Fibroblast of the aortic adventitia (primary cell): ENCODE measurements around the gene TOM1L2. TPM values are rescaled to one million over a fixed set of nuclear protein-coding genes. Genes with fewer than 3 reads are reported as not detected.

Source experiments
- DNase-seq: peaks from one replicate; pipeline ENCODE4 v3.0.0-alpha.2; 2010; ENCODE audit warnings: low read depth
- H3K4me3 ChIP-seq: 2 replicates; pipeline ENCODE4 v1.5.1; 2011; ENCODE audit warnings: low read depth, mild to moderate bottlenecking, control low read depth, low read length, moderate library complexity
- total RNA-seq: library from RNA; depleted of rRNA; stranded (reverse); fragments of >200 nt; gene quantifications from 2 replicates; pipeline ENCODE4 v1.2.3, GENCODE V29; 2012; ENCODE audit warnings: low replicate concordance
- TF ChIP-seq, protein P1 (sequence below): IDR thresholded peaks from 2 replicates; pipeline ENCODE4 v1.5.1; 2011; ENCODE audit warnings: mild to moderate bottlenecking, low read length, control low read depth, inconsistent platforms; ENCODE audit not compliant: insufficient read depth

TOM1L2 gene
- total RNA-seq, 1 donor, result 40.3 TPM

DNA sequence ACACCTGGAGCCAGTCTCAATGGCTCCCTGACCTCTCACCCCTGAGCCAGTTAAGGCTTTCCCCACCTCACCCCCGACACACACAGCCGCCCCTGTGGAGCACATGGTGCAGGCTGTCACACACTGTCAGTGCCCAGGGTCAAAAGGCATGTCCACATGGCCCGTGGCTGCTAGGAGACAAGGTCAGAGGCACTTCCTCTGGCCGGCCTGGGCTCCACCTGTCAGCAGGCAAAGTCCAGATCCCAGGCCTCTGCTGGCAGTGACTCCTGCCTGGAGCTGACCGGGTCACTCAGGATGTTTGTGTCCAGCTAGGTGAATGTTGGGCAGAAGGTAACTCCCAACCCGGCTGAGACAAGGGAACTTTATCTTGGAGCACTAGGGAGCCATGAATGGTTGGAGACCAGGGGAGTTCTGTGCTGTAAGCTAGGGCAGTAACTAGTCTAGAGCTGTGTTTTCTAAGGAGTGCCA is 141.4 kb downstream of the TOM1L2 start:
- TF ChIP-seq, protein P1, sequence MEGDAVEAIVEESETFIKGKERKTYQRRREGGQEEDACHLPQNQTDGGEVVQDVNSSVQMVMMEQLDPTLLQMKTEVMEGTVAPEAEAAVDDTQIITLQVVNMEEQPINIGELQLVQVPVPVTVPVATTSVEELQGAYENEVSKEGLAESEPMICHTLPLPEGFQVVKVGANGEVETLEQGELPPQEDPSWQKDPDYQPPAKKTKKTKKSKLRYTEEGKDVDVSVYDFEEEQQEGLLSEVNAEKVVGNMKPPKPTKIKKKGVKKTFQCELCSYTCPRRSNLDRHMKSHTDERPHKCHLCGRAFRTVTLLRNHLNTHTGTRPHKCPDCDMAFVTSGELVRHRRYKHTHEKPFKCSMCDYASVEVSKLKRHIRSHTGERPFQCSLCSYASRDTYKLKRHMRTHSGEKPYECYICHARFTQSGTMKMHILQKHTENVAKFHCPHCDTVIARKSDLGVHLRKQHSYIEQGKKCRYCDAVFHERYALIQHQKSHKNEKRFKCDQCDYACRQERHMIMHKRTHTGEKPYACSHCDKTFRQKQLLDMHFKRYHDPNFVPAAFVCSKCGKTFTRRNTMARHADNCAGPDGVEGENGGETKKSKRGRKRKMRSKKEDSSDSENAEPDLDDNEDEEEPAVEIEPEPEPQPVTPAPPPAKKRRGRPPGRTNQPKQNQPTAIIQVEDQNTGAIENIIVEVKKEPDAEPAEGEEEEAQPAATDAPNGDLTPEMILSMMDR, result no peak
- H3K4me3 ChIP-seq, result no peak overlapping the region
- no peak for DNase-seq

DNA sequence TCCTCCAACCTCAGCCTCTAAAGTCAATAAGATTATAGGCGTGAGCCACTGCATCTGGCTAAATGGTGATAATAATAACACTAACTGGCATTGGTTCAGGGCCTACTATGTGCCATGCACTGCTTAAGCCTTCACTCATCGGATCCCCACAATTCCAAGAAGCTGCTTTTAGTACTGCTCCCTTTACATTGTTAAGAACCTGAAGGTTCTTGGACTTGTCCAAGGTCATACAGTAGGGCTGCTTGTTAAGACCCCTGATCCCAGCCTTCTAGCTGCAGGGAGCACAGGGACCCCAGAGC is 142.0 kb downstream of the TOM1L2 start:
- TF ChIP-seq, protein P1, result no peak
- H3K4me3 ChIP-seq, result no peak overlapping the region
- DNase-seq, result no peak

- DNase-seq, result no peak
- no peak overlapping the region for H3K4me3 ChIP-seq
- TF ChIP-seq, protein P1, result no peak
These were observed 144.2 kb downstream of the TOM1L2 start for GRCh38 chr17:17827826-17828621.

DNA sequence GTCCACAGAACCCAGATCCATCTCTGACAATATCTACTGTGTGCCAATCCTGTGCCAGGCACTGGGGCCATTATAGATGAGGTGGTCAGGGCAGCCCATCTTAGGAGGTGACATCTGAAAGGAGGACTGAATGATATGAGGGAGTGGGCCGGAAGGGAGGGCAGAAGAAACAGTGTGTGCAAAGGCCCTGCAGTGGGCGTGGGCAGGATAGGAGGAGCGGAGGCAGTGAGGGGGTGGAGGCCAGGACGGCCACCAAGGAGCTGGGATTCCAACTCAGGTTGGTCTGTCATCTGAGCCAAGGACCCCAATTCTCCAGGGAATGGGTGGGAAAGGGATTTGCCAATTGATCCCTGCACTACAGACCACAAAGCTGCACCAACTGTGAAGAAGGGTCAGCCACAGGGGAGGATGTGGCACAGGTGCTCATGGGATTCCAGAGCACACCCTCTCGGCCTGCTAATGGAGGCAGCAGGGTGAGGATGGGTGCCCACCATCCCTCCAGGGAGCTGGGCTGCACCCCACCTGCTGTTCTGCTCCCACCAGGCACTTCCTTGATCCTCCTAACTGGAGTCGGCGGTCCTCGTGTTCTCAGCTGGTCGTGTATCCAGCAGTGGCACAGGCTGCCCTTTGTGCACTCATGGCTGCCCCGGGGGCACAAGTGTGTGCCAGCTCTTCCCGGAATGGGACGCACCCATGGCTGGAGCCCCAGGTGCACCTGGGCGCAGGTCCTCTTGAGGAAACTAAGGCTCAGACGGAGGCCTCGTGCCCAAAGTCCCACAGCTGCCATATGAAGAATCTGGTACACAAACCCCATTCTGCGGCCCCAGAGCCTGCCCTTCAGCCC is 145.0 kb downstream of the TOM1L2 start:
- no peak for DNase-seq
- TF ChIP-seq, protein P1, result no peak
- no peak overlapping the region for H3K4me3 ChIP-seq

- DNase-seq, result no peak
- no peak overlapping the region for H3K4me3 ChIP-seq
- TF ChIP-seq, protein P1, result no peak
These were observed 145.9 kb downstream of the TOM1L2 start for GRCh38 chr17:17826342-17826713.

GRCh38 chr17:17824783-17825614 is 147.2 kb downstream of the TOM1L2 start:
- TF ChIP-seq, protein P1, result no peak
- no peak for DNase-seq
- no peak overlapping the region for H3K4me3 ChIP-seq
